Activated T-helper 17 cell treated with anti-CD3 and anti-CD28 coated beads, Interleukin-2, amount 50 U/mL, for 72 hours (primary cell): ENCODE results near the gene PARD3. TPM values are rescaled to one million over a fixed set of nuclear protein-coding genes. Genes with fewer than 3 reads are reported as not detected.

ENCODE experiments used
- ATAC-seq: fragments of 150-1000 bp; cut with Tn5 transposase; replicated peaks from 2 replicates; pipeline ENCODE4 v1.10.0; 2021; ENCODE audit warnings: mild to moderate bottlenecking, moderate library complexity
- H3K27ac Mint-ChIP-seq: one replicate; pipeline ENCODE4 v1.8.0; 2022; ENCODE audit warnings: mixed read lengths
- H3K27me3 Mint-ChIP-seq: one replicate; pipeline ENCODE4 v1.8.0; 2022; ENCODE audit warnings: mixed read lengths
- H3K36me3 Mint-ChIP-seq: one replicate; pipeline ENCODE4 v1.8.0; 2022; ENCODE audit warnings: low read depth, mild to moderate bottlenecking, mixed read lengths
- H3K4me1 Mint-ChIP-seq: one replicate; pipeline ENCODE4 v1.8.0; 2022; ENCODE audit warnings: mixed read lengths
- H3K4me3 Mint-ChIP-seq: one replicate; pipeline ENCODE4 v1.8.0; 2022; ENCODE audit warnings: mild to moderate bottlenecking, mixed read lengths
- H3K9me3 Mint-ChIP-seq: one replicate; pipeline ENCODE4 v1.8.0; 2022; ENCODE audit warnings: mixed read lengths
- total RNA-seq, 2 donors: library from RNA; stranded (reverse); gene quantifications; one replicate each; pipeline ENCODE4 v1.2.3, GENCODE V29; 2022

The PARD3 gene
- total RNA-seq, 2 donors from 2014 or later = 0.13 to 0.24 TPM

DNA sequence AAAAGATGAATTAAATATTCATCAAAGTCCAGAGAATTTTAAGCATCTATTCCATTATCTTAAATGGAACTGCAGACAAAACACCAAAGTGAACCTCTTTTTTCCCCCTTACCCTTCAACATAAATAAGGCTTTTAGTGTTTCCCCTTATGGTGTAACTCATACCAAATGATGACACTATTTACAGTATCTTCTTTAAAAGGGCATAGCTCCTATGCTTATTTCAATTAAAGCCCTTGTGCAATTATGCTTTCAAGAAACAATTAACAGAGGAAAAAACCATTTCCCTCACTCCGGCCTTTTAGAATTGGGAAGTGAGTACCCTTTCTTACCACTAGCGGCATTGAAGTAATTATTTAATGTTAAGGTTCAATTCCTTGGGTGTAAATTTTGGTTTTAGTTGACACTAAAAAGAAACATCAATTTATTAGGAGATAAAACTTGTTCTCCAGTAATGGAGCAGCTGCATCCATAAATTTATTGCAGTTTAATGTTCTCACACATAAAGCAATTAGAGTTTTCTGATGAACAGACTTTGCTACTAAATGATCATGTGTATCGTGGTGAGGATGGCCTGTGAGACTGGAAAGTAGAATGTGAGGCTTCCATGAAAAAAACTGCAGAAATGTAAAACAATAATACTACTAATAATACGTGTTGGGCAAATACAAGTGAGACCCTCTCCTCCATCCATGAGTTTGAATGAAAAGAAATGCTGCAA, 661.3 kb downstream of the PARD3 start:
- Mint-ChIP-seq H3K4me3 (no peak overlapping the region), H3K27me3 (peaks cover 29% of the 10 kb centered on the region), H3K36me3 (no peaks in the 10 kb centered on the region), H3K4me1 (no peaks in the 10 kb centered on the region), H3K9me3 (no peaks in the 10 kb centered on the region), H3K27ac (no peak overlapping the region)
- no peak for ATAC-seq

GRCh38 chr10:34152434-34152833, 662.7 kb downstream of the PARD3 start:
- no peak for ATAC-seq
- Mint-ChIP-seq H3K27ac (no peak overlapping the region), H3K36me3 (no peaks in the 10 kb centered on the region), H3K27me3 (peaks cover 27% of the 10 kb centered on the region), H3K4me3 (no peak overlapping the region), H3K9me3 (no peaks in the 10 kb centered on the region), H3K4me1 (no peaks in the 10 kb centered on the region)

DNA sequence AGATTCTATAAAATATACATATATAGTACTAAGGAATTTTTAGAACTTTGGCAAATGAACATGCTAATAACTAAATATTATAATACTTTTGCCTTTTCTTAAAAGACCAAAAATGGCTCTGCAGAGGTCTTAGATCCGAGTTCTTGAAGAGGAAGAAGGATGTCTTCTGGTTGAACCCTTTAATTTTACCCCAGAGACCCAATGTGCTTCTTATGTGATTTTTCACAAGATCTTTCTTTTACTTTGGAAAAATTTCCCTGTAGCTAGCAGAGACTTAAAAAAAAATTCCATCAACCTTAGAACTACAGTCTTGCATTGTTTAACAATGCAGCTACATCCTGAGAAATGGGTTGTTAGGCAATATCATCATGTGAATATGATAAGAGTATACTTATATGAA, 663.2 kb downstream of the PARD3 start:
- no peaks in the 10 kb centered on the region for H3K4me1 Mint-ChIP-seq
- peaks cover 24% of the 10 kb centered on the region for H3K27me3 Mint-ChIP-seq
- no peak for ATAC-seq
- H3K27ac Mint-ChIP-seq = no peak overlapping the region
- H3K9me3 Mint-ChIP-seq = no peaks in the 10 kb centered on the region
- H3K36me3 Mint-ChIP-seq = no peaks in the 10 kb centered on the region
- H3K4me3 Mint-ChIP-seq = no peak overlapping the region

DNA sequence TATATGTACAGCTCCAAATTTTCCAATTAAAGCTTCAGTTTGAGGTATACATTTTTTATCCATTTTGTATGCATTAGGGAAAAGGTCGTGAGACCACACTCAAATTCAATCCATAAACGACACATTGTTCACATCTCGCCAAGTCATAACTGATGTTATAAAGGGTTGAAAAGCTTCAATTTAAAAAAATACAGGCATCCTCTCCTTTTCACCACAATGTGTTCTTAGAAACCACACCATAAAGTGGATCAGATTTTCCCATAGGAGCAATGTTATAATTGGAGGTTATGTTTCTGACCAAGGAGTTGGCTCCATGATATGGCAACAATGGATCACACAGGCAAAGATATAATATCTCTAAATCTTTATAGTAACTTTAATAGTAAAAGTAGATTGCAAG, 663.6 kb downstream of the PARD3 start:
- H3K4me3 Mint-ChIP-seq = no peak overlapping the region
- no peak for ATAC-seq
- H3K36me3 Mint-ChIP-seq = no peaks in the 10 kb centered on the region
- H3K27me3 Mint-ChIP-seq = peaks cover 25% of the 10 kb centered on the region
- H3K27ac Mint-ChIP-seq = no peak overlapping the region
- no peaks in the 10 kb centered on the region for H3K4me1 Mint-ChIP-seq
- no peaks in the 10 kb centered on the region for H3K9me3 Mint-ChIP-seq

DNA sequence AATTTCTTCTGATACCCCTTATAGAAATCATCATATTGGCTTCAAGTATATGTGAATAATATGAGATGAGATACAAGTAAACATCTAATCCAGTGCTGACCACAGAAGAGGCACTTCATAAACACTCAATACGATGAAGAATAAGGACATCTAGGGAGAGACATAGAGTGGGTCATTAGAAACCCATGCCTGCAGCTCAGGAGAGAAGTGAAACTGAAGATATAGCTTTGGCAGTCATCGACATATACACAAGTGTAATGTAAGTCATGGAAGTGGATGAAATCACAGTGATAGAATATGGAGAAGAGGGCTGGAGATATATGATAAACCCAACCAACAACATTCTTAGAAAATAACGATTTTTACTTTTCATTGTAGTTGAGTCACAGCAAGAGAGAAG, 665.0 kb downstream of the PARD3 start:
- Mint-ChIP-seq H3K27me3 (peaks cover 27% of the 10 kb centered on the region), H3K9me3 (peaks cover 5% of the 10 kb centered on the region), H3K4me3 (no peak overlapping the region), H3K36me3 (no peaks in the 10 kb centered on the region), H3K27ac (no peak overlapping the region), H3K4me1 (no peaks in the 10 kb centered on the region)
- ATAC-seq = no peak

- H3K4me3 Mint-ChIP-seq = no peak overlapping the region
- peaks cover 18% of the 10 kb centered on the region for H3K27me3 Mint-ChIP-seq
- no peak for ATAC-seq
- H3K9me3 Mint-ChIP-seq = peaks cover 5% of the 10 kb centered on the region
- no peaks in the 10 kb centered on the region for H3K36me3 Mint-ChIP-seq
- no peak overlapping the region for H3K27ac Mint-ChIP-seq
- H3K4me1 Mint-ChIP-seq = no peaks in the 10 kb centered on the region
Measured at GRCh38 chr10:34148305-34148657, 666.8 kb downstream of the PARD3 start.

DNA sequence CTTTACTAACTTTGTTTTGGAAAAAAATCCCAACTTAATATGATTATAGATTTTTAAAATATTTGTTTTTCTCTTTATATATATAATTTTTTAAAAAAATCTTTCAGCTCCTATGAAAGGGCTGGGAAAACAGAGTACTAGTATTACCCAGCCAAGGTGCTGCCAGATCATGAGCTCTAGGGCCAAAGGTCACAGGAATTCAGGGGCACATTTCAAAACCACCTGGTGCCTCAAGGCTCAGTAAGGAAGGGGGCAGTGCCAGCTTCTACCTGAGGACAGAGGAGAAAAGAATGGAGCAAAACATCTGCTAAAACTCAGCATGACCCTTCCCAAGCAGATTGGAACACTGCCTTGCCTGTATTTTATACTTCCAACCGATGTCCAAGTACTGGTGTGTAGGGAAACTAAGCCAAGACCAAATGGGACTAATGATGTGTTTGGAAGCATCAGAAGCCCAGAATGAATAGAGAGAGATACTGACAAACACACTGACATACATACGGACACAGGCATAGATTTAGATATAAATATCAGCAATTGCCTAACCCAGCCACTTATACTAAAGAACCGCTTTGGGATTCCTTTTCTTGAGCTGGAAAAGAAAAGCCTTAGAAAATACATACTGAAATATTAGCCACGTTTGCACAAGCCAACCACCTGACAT, 667.3 kb downstream of the PARD3 start:
- H3K4me3 Mint-ChIP-seq = no peak overlapping the region
- H3K27ac Mint-ChIP-seq = no peak overlapping the region
- ATAC-seq = no peak
- peaks cover 16% of the 10 kb centered on the region for H3K27me3 Mint-ChIP-seq
- no peaks in the 10 kb centered on the region for H3K4me1 Mint-ChIP-seq
- H3K9me3 Mint-ChIP-seq = peaks cover 5% of the 10 kb centered on the region
- no peaks in the 10 kb centered on the region for H3K36me3 Mint-ChIP-seq

DNA sequence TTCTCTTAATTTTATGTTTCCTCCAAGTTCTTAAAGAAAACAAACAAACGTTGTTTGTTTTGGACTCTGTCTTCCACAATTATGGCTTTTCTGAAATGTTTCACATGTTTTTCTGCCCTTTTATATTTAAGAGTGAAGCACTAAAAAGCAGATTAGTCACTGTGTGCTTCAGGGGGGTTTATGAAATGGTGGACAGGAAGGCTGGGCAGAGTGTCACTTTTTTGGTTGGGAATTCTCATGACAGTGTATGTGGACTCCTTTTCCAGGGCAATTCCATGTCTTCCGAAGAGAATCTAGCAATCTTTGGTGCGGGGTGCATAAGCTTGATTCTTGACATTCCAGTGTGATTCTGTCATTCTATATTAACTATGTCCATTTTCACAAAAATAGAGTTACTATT, 669.4 kb downstream of the PARD3 start:
- Mint-ChIP-seq H3K4me3 (no peak overlapping the region), H3K4me1 (no peaks in the 10 kb centered on the region), H3K27me3 (peaks cover 14% of the 10 kb centered on the region), H3K36me3 (no peaks in the 10 kb centered on the region), H3K9me3 (peaks cover 5% of the 10 kb centered on the region), H3K27ac (no peak overlapping the region)
- ATAC-seq = no peak

DNA sequence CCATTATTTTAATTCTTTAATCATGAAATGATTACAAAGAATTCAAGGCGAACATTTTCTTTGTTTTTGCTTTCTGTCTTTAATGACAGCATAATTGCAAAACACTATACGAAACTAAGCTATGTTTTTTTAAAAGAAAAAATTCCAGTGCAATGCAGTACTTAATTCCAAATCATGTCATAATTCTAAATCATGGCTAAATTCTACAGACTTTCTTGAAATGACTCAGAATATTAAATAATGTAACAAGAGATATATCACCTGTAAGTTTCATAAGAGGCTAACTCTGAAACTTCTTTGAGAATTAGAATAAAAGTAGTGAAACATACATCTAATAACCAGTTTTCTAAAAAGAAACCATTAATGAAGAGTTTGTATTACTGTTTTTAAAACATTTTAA, 671.6 kb downstream of the PARD3 start:
- ATAC-seq = no peak
- Mint-ChIP-seq H3K4me1 (no peaks in the 10 kb centered on the region), H3K4me3 (no peak overlapping the region), H3K27me3 (peaks cover 13% of the 10 kb centered on the region), H3K27ac (no peak overlapping the region), H3K9me3 (peaks cover 5% of the 10 kb centered on the region), H3K36me3 (no peaks in the 10 kb centered on the region)

- H3K4me1 Mint-ChIP-seq = no peaks in the 10 kb centered on the region
- no peaks in the 10 kb centered on the region for H3K36me3 Mint-ChIP-seq
- H3K27me3 Mint-ChIP-seq = peaks cover 9% of the 10 kb centered on the region
- H3K27ac Mint-ChIP-seq = no peak overlapping the region
- H3K4me3 Mint-ChIP-seq = no peak overlapping the region
- ATAC-seq = no peak
- H3K9me3 Mint-ChIP-seq = peaks cover 5% of the 10 kb centered on the region
Measured at GRCh38 chr10:34141032-34141680, 673.9 kb downstream of the PARD3 start.

GRCh38 chr10:34139559-34139958, 675.5 kb downstream of the PARD3 start:
- Mint-ChIP-seq H3K27me3 (peaks cover 8% of the 10 kb centered on the region), H3K36me3 (no peaks in the 10 kb centered on the region), H3K9me3 (no peaks in the 10 kb centered on the region), H3K4me1 (no peaks in the 10 kb centered on the region), H3K4me3 (no peak overlapping the region), H3K27ac (no peak overlapping the region)
- no peak for ATAC-seq

DNA sequence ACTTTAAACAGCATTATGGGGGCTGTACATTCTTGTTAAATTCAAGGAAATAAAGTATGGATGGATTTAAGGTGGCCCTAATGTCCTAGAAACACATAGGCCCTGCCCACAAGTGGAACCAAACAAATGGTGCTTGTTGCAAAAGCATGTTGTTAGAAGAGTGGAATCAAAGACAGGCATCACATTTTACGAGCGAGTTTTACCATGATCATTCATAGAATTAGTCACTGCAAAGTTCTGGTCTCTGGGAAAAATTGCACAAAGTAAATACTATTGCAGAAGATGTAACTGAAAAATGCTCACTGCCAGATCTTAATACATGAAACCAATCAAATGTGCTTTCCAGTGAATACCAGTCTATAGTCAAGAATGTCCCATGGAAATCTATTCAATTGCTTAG, 677.1 kb downstream of the PARD3 start:
- Mint-ChIP-seq H3K9me3 (no peaks in the 10 kb centered on the region), H3K4me1 (no peaks in the 10 kb centered on the region), H3K4me3 (no peak overlapping the region), H3K27ac (no peak overlapping the region), H3K36me3 (no peaks in the 10 kb centered on the region), H3K27me3 (peaks cover 11% of the 10 kb centered on the region)
- no peak for ATAC-seq

GRCh38 chr10:34137201-34137600, 677.9 kb downstream of the PARD3 start:
- no peak overlapping the region for H3K4me3 Mint-ChIP-seq
- no peak overlapping the region for H3K27ac Mint-ChIP-seq
- H3K9me3 Mint-ChIP-seq = no peaks in the 10 kb centered on the region
- H3K36me3 Mint-ChIP-seq = no peaks in the 10 kb centered on the region
- no peak for ATAC-seq
- peaks cover 13% of the 10 kb centered on the region for H3K27me3 Mint-ChIP-seq
- H3K4me1 Mint-ChIP-seq = no peaks in the 10 kb centered on the region

GRCh38 chr10:34135515-34135914, 679.6 kb downstream of the PARD3 start:
- Mint-ChIP-seq H3K9me3 (no peaks in the 10 kb centered on the region), H3K27me3 (peaks cover 9% of the 10 kb centered on the region), H3K36me3 (no peaks in the 10 kb centered on the region), H3K4me3 (no peak overlapping the region), H3K4me1 (no peaks in the 10 kb centered on the region), H3K27ac (no peak overlapping the region)
- no peak for ATAC-seq

DNA sequence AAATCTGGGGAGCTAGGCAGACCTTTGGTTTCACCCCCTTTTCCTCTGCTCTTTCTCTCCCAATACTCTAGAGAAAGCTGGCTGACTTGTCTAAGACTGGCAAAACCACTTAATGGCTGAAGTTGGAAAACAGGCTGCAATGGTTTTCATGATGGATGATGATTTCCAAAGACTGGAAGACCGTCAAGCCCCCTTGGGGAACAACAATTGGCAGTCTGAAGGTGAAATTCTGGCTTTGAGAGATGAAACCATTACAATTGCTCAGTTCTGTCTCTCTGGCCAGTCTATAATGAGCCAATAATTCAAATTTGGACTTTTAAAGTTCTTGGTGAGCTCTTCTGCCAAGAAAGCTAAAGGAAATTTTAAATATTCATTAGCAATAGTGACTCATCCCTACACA, 680.5 kb downstream of the PARD3 start:
- Mint-ChIP-seq H3K4me1 (no peaks in the 10 kb centered on the region), H3K27ac (no peak overlapping the region), H3K9me3 (no peaks in the 10 kb centered on the region), H3K4me3 (no peak overlapping the region), H3K27me3 (peaks cover 16% of the 10 kb centered on the region), H3K36me3 (no peaks in the 10 kb centered on the region)
- no peak for ATAC-seq
